ENCODE measurements around the gene CPNE5.
A peak's percentile ranks its signal among the peaks of the same experiment; 100 is the strongest.

CPNE5 gene

GRCh38 chr6:36771145-36771544 is 68.1 kb downstream of the CPNE5 start:
- no peak for TF ChIP-seq CTCF (IDR thresholded peaks at IDR 0.05; ENCODE audit: low read depth, low read length, missing control alignments)
- Histone ChIP-seq H3K27ac (no peak overlapping the region), H3K27me3 (replicated peaks) (no peaks in the 10 kb centered on the region), H3K36me3 (replicated peaks) (no peaks in the 10 kb centered on the region), H3K4me3 (ENCODE audit: low read depth, low read length) (no peak overlapping the region)
- DNase-seq: no peak
- in situ Hi-C loops (cut with HindIII; ENCODE audit: low pct_ligation_motif_present, low sequenced_read_pairs): loop anchor here (25.0 kb wide), 1 partner anchor 241 kb away; the partner anchor contains the start of gene FGD2

GRCh38 chr6:36769676-36770499 is 69.4 kb downstream of the CPNE5 start:
- no peaks in the 10 kb centered on the region for H3K36me3 ChIP-seq (replicated peaks)
- no peak for TF ChIP-seq CTCF (IDR thresholded peaks at IDR 0.05; ENCODE audit: low read depth, low read length, missing control alignments)
- H3K27ac ChIP-seq: no peak overlapping the region
- H3K27me3 ChIP-seq (replicated peaks): no peaks in the 10 kb centered on the region
- H3K4me3 ChIP-seq (ENCODE audit: low read depth, low read length): no peak overlapping the region
- in situ Hi-C loops (cut with HindIII; ENCODE audit: low pct_ligation_motif_present, low sequenced_read_pairs): loop anchor here (25.0 kb wide), 1 partner anchor 242 kb away; the partner anchor contains the start of gene FGD2
- DNase-seq: no peak

- TF ChIP-seq CTCF (IDR thresholded peaks at IDR 0.05; ENCODE audit: low read depth, low read length, missing control alignments): no peak
- H3K36me3 ChIP-seq (replicated peaks): no peaks in the 10 kb centered on the region
- H3K27me3 ChIP-seq (replicated peaks): no peaks in the 10 kb centered on the region
- H3K4me3 ChIP-seq (ENCODE audit: low read depth, low read length): no peak overlapping the region
- DNase-seq: no peak
- in situ Hi-C loops (cut with HindIII; ENCODE audit: low pct_ligation_motif_present, low sequenced_read_pairs): loop anchor here (25.0 kb wide), 1 partner anchor 243 kb away; the partner anchor contains the start of gene FGD2
- H3K27ac ChIP-seq: no peak overlapping the region
Observed at GRCh38 chr6:36769183-36769675, 70.0 kb downstream of the CPNE5 start.

- Histone ChIP-seq H3K4me3 (ENCODE audit: low read depth, low read length) (no peak overlapping the region), H3K27me3 (replicated peaks) (no peaks in the 10 kb centered on the region), H3K27ac (no peak overlapping the region), H3K36me3 (replicated peaks) (no peaks in the 10 kb centered on the region)
- no peak for DNase-seq
- no peak for TF ChIP-seq CTCF (IDR thresholded peaks at IDR 0.05; ENCODE audit: low read depth, low read length, missing control alignments)
- in situ Hi-C loops (cut with HindIII; ENCODE audit: low pct_ligation_motif_present, low sequenced_read_pairs): loop anchor here (25.0 kb wide), 1 partner anchor 246 kb away; the partner anchor contains the start of gene FGD2
Observed at GRCh38 chr6:36766399-36766945, 72.8 kb downstream of the CPNE5 start.

GRCh38 chr6:36765594-36766398 is 73.4 kb downstream of the CPNE5 start:
- Histone ChIP-seq H3K36me3 (replicated peaks) (no peaks in the 10 kb centered on the region), H3K27ac (no peak overlapping the region), H3K27me3 (replicated peaks) (no peaks in the 10 kb centered on the region), H3K4me3 (ENCODE audit: low read depth, low read length) (no peak overlapping the region)
- in situ Hi-C loops (cut with HindIII; ENCODE audit: low pct_ligation_motif_present, low sequenced_read_pairs): loop anchor here (25.0 kb wide), 1 partner anchor 247 kb away; the partner anchor contains the start of gene FGD2
- DNase-seq: peak; percentile 80
- peak; percentile 98 for TF ChIP-seq CTCF (IDR thresholded peaks at IDR 0.05; ENCODE audit: low read depth, low read length, missing control alignments)

Measured in brain microvascular endothelial cell (primary cell).